T-cell (primary cell): ENCODE results near the gene CDK9. TPM values are rescaled to one million over a fixed set of nuclear protein-coding genes. Genes with fewer than 3 reads are reported as not detected.
A peak's percentile ranks its signal among the peaks of the same experiment; 100 is the strongest.

ENCODE experiments used
- ATAC-seq, 4 experiments: fragments of 200-7000 bp in 3 of 4; fragments of 150-1000 bp in 1 of 4; cut with Tn5 transposase; replicated peaks in 1 of 4; 1 replicate in 3 of 4; 2 replicates in 1 of 4; pipeline ENCODE4 v1.10.0; 2021; ENCODE audit warnings: moderate library complexity in 3 of 4, mild to moderate bottlenecking in 2 of 4, moderate number of reproducible peaks in 1 of 4
- CTCF ChIA-PET, 2 donors: fragments of 300-600 bp; sonication (Branson Sonifier 250); formaldehyde crosslinking; loops; one replicate each; lab custom pipeline; 2022; ENCODE audit warnings: antibody characterized with exemption in 2 of 2; lab: Charles Lee
- POLR2A ChIA-PET, 2 donors: fragments of 300-600 bp; sonication (Branson Sonifier 250); formaldehyde crosslinking; loops; one replicate each; lab custom pipeline; 2022; ENCODE audit warnings: antibody characterized with exemption in 2 of 2; lab: Charles Lee
- DNase-seq, 35 experiments: peaks; one replicate each; pipeline versions ENCODE4 v3.0.0 to v3.0.0-alpha.2; 2013 to 2023
- H3K27ac ChIP-seq: one replicate; pipeline ENCODE4 v1.5.1; 2013; ENCODE audit warnings: low read length
- H3K27me3 ChIP-seq, 2 experiments: replicated peaks in 1 of 2; 1 replicate in 1 of 2; 2 replicates in 1 of 2; pipeline versions ENCODE4 v1.6.1 to v1.7.0; 2013; ENCODE audit warnings: low read length in 1 of 2, mixed read lengths in 1 of 2; ENCODE audit not compliant: control insufficient read depth in 2 of 2, insufficient read depth in 2 of 2; ENCODE audit errors: extremely low read depth in 1 of 2
- H3K36me3 ChIP-seq, 2 donors: 1 replicate in 1 of 2; 2 replicates in 1 of 2; pipeline versions ENCODE4 v1.6.1 to v1.7.0; 2013; ENCODE audit warnings: low read length in 1 of 2; ENCODE audit not compliant: control insufficient read depth in 2 of 2, insufficient read depth in 1 of 2; ENCODE audit errors: extremely low read depth in 1 of 2
- H3K4me1 ChIP-seq, 2 experiments: 1 replicate in 1 of 2; 2 replicates in 1 of 2; pipeline versions ENCODE4 v1.6.1 to v1.7.0; 2013; ENCODE audit warnings: low read length in 2 of 2, mixed read lengths in 1 of 2; ENCODE audit not compliant: insufficient read depth in 2 of 2, control insufficient read depth in 1 of 2; ENCODE audit errors: extremely low read depth in 1 of 2
- H3K4me3 ChIP-seq, 2 donors: 1 replicate in 1 of 2; 2 replicates in 1 of 2; pipeline versions ENCODE4 v1.5.1 to v1.7.0; 2013; ENCODE audit warnings: mild to moderate bottlenecking in 2 of 2, low read length in 1 of 2, moderate library complexity in 1 of 2; ENCODE audit not compliant: control insufficient read depth in 1 of 2; ENCODE audit errors: extremely low read depth in 1 of 2
- H3K9me3 ChIP-seq: 2 replicates; pipeline ENCODE4 v1.7.0; 2013
- H3K27ac Mint-ChIP-seq, 2 donors: one replicate each; pipeline ENCODE4 v1.8.0; 2020 to 2021; ENCODE audit warnings: mild to moderate bottlenecking in 2 of 2, mixed read lengths in 2 of 2
- H3K27me3 Mint-ChIP-seq, 2 donors: one replicate each; pipeline ENCODE4 v1.8.0; 2021 to 2022; ENCODE audit warnings: mixed read lengths in 2 of 2
- H3K36me3 Mint-ChIP-seq: one replicate; pipeline ENCODE4 v1.8.0; 2021; ENCODE audit warnings: mixed read lengths
- H3K4me1 Mint-ChIP-seq, 3 donors: one replicate each; pipeline ENCODE4 v1.8.0; 2020 to 2022; ENCODE audit warnings: mixed read lengths in 3 of 3, mild to moderate bottlenecking in 1 of 3
- H3K4me3 Mint-ChIP-seq, 3 donors: one replicate each; pipeline ENCODE4 v1.8.0; 2020 to 2022; ENCODE audit warnings: mild to moderate bottlenecking in 3 of 3, mixed read lengths in 3 of 3, moderate library complexity in 3 of 3
- H3K9me3 Mint-ChIP-seq, 3 donors: one replicate each; pipeline ENCODE4 v1.8.0; 2020 to 2022; ENCODE audit warnings: mixed read lengths in 3 of 3
- WGBS: methylation state at CpG from one replicate; pipeline ENCODE4 v1.1.5; 2013; ENCODE audit warnings: missing lambda C conversion rate; ENCODE audit not compliant: insufficient coverage; 5-methylcytosine and 5-hydroxymethylcytosine counted together
- total RNA-seq, 35 experiments: library from RNA in 6 of 35; stranded (reverse) in 6 of 35; fragments of 120-200 nt in 1 of 35; gene quantifications; one replicate each; pipeline versions ENCODE4 v1.2.1 to v1.2.4 and lab custom pipeline; 2013 to 2026

The CDK9 gene
- total RNA-seq, 5 donors from 2014 or later (not counting 1 experiment from before 2014, with no cell fraction given): 108 to 159 (median 147) TPM

DNA sequence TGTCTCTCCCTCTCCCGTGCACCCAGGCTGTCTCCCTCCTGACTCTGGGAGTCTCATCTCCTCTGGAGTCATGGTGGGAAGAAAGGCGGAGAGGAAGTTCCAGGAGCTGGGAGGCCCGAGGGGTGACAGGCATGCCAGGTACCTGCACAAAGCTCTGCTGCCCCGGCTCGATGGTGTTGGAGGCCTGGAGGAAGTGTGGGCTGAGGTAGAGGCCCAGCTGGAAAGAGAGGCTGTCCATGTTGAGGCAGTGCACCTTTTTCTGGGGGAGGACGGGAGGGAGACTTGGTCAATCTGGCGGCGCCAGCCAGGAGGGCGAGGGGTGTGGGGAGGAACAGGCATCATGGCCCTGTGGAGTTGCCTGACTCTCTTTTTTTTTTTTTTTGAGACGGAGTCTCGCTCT lies 32.7 kb downstream of the CDK9 start:
- Mint-ChIP-seq H3K4me1 (no peaks in the 10 kb centered on the region), H3K36me3 (peaks cover 13% of the 10 kb centered on the region), H3K9me3 (no peaks in the 10 kb centered on the region), H3K27ac (peak overlapping the region in 1 of 2 donors; percentile 43), H3K4me3 (no peak overlapping the region), H3K27me3 (no peaks in the 10 kb centered on the region)
- H3K4me3 ChIP-seq: no peak overlapping the region
- ATAC-seq: no peak
- ChIA-PET CTCF (interaction anchor here in 1 of 2 donors (0.7 kb wide), 1 partner anchor 299 kb away, joined by 3 read pairs; no protein-coding TSS in a partner anchor), POLR2A (no interaction called here)
- H3K36me3 ChIP-seq: peaks cover 28 to 35% of the 10 kb centered on the region in 2 donors
- no peak for DNase-seq
- H3K9me3 ChIP-seq: no peaks in the 10 kb centered on the region
- no peak overlapping the region for H3K27ac ChIP-seq
- WGBS: 100% methylated on average over 2 of the region's 11 CpGs
- H3K4me1 ChIP-seq: no peaks in the 10 kb centered on the region
- H3K27me3 ChIP-seq: no peaks in the 10 kb centered on the region

DNA sequence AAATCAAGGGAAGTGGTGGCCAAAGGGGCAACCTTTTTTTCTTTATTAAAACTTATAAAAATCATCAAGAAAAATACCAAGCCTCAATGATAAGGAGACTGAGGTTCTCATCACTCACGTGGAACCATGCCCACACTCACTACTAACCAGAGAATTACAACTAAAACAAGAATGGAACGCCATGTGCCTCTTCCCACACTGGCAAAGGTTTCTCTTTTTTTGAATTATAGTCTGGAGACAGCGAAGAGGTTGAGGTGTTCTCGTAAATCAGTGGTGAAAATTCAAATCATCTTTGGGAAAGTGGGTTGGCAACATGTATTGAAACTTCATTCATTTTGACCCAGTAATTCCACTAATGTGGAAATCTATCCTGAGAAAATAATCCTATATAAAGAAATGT lies 36.3 kb downstream of the CDK9 start:
- H3K9me3 Mint-ChIP-seq: no peaks in the 10 kb centered on the region
- DNase-seq (no peak), ATAC-seq (no peak)
- Histone ChIP-seq H3K4me1 (no peaks in the 10 kb centered on the region), H3K36me3 (peaks cover 4 to 12% of the 10 kb centered on the region in 2 donors), H3K4me3 (no peak overlapping the region), H3K27me3 (no peaks in the 10 kb centered on the region), H3K27ac (no peak overlapping the region), H3K9me3 (no peaks in the 10 kb centered on the region)
- no peaks in the 10 kb centered on the region for H3K27me3 Mint-ChIP-seq
- POLR2A ChIA-PET: no interaction called here
- H3K4me1 Mint-ChIP-seq: peaks cover 0 to 3% (median 0%) of the 10 kb centered on the region in 3 donors
- H3K36me3 Mint-ChIP-seq: peaks cover 16% of the 10 kb centered on the region
- whole genome bisulfite sequencing: 83% methylated on average over 1 of the region's 4 CpGs
- H3K27ac Mint-ChIP-seq: no peak overlapping the region
- CTCF ChIA-PET: no interaction called here
- H3K4me3 Mint-ChIP-seq: no peak overlapping the region

DNA sequence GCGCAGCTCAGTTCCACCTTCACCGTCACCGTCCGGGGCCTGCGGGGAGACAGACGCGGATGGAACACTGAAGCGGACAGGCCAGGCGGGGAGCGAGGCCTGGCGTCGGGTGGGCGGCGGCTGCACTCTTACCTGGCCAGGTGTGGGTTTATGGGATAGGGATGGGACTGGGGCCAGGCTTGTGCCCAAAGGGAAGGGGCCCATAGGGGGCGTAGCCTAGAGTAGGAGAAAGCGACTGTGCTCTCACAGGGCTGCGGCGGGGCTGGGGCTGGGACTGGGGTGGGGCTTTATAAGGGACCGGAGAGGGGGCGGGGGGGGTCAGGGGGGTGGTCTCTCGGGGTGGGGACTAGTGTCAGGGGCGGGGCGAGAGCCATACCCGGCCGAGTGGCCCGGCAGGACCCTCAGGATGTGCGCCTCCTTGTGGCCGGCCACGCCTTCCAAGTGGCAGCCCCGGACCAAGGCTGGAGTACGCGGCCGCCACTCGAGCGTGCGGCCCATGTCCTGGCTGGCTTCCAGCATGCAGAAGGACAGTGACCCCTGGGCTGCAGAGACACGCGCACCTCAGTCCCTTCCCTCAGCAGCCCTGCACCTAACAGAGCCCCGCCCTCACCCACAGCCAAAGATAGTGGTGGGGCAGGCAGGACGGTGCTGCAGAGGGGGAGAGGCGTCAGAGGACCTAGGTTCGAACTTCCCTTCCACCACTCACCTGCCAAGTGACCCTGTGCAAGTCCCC lies 39.7 kb downstream of the CDK9 start:
- Histone ChIP-seq H3K9me3 (no peaks in the 10 kb centered on the region), H3K4me1 (no peaks in the 10 kb centered on the region), H3K4me3 (no peak overlapping the region), H3K27me3 (peaks cover 0 to 6% of the 10 kb centered on the region in 2 experiments), H3K27ac (no peak overlapping the region), H3K36me3 (peaks cover 0 to 5% of the 10 kb centered on the region in 2 donors)
- peak overlapping the region in 1 of 2 donors; percentile 34 for H3K27ac Mint-ChIP-seq
- DNase-seq (no peak), ATAC-seq (no peak)
- H3K36me3 Mint-ChIP-seq: peaks cover 6% of the 10 kb centered on the region
- POLR2A ChIA-PET: no interaction called here
- peaks cover 0 to 3% (median 0%) of the 10 kb centered on the region in 3 donors for H3K4me1 Mint-ChIP-seq
- CTCF ChIA-PET: interaction anchor here in 1 of 2 donors (0.6 kb wide), 1 partner anchor 193 kb away, joined by 4 read pairs; no protein-coding TSS in a partner anchor
- H3K4me3 Mint-ChIP-seq: no peak overlapping the region
- WGBS: 86% methylated on average over 23 of the region's 42 CpGs
- no peaks in the 10 kb centered on the region for H3K27me3 Mint-ChIP-seq
- no peaks in the 10 kb centered on the region for H3K9me3 Mint-ChIP-seq

DNA sequence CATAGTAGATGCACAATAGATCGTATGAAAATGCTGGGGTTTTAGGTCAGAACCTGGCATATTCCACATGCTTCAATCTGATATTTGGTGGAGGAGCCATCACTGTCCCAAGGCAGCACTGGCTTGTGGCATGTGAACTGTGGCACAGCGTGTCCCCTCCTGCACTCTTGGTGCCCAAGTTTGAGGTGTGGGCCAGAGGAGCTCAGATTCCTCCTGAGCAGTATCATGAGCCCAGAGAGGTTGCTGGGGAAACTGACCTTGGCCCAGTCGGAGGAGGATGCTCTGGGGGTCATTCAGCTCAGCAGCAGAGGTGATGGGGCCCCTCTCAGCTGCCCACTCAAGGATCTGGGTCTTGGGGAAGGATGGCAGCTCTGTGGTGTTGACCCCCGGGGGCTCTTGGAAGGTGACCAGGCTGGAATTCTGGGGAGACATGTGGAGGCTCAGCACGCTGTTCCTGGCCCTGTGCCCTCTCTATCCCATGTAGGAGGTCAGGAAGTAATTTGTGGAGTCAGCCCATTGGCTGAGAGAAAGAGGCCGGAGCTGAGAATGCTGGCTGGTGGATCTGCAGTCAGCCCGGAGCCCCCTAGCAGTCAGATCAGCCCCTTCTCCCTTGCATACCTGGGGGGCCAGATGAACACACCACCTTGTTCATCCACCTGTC lies 40.5 kb downstream of the CDK9 start:
- peaks cover 0 to 6% of the 10 kb centered on the region in 2 experiments for H3K27me3 ChIP-seq
- Mint-ChIP-seq H3K27ac (no peak overlapping the region), H3K36me3 (peaks cover 6% of the 10 kb centered on the region), H3K9me3 (no peaks in the 10 kb centered on the region), H3K4me3 (no peak overlapping the region), H3K27me3 (no peaks in the 10 kb centered on the region), H3K4me1 (peaks cover 0 to 5% (median 0%) of the 10 kb centered on the region in 3 donors)
- peaks cover 0 to 5% of the 10 kb centered on the region in 2 donors for H3K36me3 ChIP-seq
- no peak for DNase-seq
- H3K4me1 ChIP-seq: no peaks in the 10 kb centered on the region
- no peak overlapping the region for H3K27ac ChIP-seq
- H3K9me3 ChIP-seq: no peaks in the 10 kb centered on the region
- 90% methylated on average over 6 of the region's 7 CpGs for WGBS
- ChIA-PET CTCF (interaction anchor here in 1 of 2 donors (0.6 kb wide), 1 partner anchor 192 kb away, joined by 4 read pairs; no protein-coding TSS in a partner anchor), POLR2A (no interaction called here)
- ATAC-seq: no peak
- H3K4me3 ChIP-seq: no peak overlapping the region

DNA sequence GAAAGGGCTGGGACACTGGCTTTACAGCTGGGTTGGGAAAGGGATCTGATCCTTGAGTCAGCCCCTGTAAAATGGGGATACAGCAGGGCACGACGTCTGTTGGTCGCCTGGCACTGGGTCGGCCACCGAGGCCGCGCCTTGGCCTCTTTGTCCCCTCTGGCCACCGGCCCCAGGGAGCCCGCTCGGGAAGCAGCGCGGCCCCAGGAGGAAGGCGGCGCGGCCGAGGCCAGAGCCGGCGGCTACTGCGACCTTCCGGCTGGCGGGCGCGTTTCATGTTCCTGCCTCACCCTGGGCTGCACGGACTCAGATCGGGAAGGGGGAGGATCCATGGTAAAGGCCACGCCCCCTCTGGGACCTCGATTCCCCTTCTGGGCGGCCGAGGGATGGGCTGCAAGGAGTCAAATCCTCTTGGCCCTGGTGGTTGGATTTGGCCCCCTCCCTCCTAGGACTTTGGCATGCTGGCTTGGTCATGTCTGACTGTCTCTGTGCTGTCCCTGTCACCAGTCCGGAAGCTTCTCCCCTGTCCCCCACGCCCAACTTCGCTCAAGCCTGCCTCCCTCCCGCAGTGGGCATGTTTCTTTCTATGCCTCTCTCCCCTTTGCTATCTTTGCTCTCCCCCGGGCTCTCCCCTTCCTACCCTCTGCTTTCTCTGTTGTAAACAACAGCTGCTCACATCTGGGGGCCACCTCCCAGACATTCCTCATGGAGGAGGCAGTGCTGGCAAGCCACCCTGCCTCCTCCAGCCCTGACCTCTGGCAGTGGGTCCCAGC lies 42.6 kb downstream of the CDK9 start:
- CTCF ChIA-PET: no interaction called here
- H3K4me3 ChIP-seq: no peak overlapping the region
- Mint-ChIP-seq H3K4me3 (no peak overlapping the region), H3K9me3 (no peaks in the 10 kb centered on the region), H3K36me3 (peaks cover 6% of the 10 kb centered on the region), H3K4me1 (peaks cover 7 to 13% (median 8%) of the 10 kb centered on the region in 3 donors), H3K27me3 (no peaks in the 10 kb centered on the region), H3K27ac (peak overlapping the region in 1 of 2 donors; percentile 70)
- no peak for ATAC-seq
- POLR2A ChIA-PET: no interaction called here
- H3K4me1 ChIP-seq: peaks cover 2 to 5% of the 10 kb centered on the region in 2 experiments
- H3K27ac ChIP-seq: no peak overlapping the region
- peaks cover 0 to 5% of the 10 kb centered on the region in 2 donors for H3K36me3 ChIP-seq
- 94% methylated on average over 33 of the region's 34 CpGs for WGBS
- no peak for DNase-seq
- peaks cover 0 to 6% of the 10 kb centered on the region in 2 experiments for H3K27me3 ChIP-seq
- H3K9me3 ChIP-seq: no peaks in the 10 kb centered on the region
